ENCODE data around the gene LCMT1.

Gene LCMT1

DNA sequence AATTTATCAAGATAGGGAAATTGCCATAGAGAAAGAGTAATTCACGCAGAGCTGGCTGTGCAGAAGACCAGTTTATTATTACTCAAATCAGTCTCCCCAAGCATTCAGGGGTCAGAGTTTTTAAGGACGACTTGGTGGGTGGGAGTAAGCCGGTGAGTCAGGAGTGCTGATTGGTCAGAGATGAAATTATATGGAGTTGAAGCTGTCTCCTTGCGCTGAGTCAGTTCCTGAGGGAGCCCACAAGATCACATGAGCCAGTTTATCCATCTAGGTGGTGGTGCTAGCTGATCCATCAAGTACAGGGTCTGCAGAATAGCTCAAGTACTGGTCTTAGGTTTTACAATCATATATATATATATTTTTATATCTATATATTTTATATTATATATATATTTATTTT, 99.2 kb downstream of the LCMT1 start:
- TF ChIP-seq, protein P1, sequence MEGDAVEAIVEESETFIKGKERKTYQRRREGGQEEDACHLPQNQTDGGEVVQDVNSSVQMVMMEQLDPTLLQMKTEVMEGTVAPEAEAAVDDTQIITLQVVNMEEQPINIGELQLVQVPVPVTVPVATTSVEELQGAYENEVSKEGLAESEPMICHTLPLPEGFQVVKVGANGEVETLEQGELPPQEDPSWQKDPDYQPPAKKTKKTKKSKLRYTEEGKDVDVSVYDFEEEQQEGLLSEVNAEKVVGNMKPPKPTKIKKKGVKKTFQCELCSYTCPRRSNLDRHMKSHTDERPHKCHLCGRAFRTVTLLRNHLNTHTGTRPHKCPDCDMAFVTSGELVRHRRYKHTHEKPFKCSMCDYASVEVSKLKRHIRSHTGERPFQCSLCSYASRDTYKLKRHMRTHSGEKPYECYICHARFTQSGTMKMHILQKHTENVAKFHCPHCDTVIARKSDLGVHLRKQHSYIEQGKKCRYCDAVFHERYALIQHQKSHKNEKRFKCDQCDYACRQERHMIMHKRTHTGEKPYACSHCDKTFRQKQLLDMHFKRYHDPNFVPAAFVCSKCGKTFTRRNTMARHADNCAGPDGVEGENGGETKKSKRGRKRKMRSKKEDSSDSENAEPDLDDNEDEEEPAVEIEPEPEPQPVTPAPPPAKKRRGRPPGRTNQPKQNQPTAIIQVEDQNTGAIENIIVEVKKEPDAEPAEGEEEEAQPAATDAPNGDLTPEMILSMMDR (IDR thresholded peaks at IDR 0.05; ENCODE audit: control insufficient read depth, insufficient read depth, low read depth, low read length, missing control alignments): no peak
- H3K4me3 ChIP-seq (ENCODE audit: control insufficient read depth, low read depth, low read length): no peak overlapping the region
- DNase-seq (ENCODE audit: low read depth): peak; percentile 14

DNA sequence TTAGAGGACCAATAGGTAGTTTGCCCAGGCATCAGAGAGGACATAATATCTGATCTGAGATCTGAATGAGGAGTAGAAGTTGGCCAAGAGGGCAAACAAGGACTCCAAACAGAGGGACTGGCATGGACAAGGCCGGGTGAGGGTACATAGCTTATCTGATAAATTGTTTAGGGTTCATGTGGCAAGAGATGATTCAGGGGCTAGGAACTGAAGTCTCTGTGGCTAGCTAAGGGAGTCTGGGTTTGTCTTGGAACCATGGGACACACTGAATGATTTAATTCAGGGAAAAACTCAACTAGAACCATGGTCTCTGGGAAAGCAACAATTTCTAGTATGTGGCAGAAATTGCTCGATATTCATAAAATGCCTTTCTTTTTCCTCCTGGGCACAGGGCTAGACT, 101.1 kb downstream of the LCMT1 start:
- TF ChIP-seq, protein P1 (IDR thresholded peaks at IDR 0.05; ENCODE audit: control insufficient read depth, insufficient read depth, low read depth, low read length, missing control alignments): no peak
- DNase-seq (ENCODE audit: low read depth): no peak
- H3K4me3 ChIP-seq (ENCODE audit: control insufficient read depth, low read depth, low read length): no peak overlapping the region

DNA sequence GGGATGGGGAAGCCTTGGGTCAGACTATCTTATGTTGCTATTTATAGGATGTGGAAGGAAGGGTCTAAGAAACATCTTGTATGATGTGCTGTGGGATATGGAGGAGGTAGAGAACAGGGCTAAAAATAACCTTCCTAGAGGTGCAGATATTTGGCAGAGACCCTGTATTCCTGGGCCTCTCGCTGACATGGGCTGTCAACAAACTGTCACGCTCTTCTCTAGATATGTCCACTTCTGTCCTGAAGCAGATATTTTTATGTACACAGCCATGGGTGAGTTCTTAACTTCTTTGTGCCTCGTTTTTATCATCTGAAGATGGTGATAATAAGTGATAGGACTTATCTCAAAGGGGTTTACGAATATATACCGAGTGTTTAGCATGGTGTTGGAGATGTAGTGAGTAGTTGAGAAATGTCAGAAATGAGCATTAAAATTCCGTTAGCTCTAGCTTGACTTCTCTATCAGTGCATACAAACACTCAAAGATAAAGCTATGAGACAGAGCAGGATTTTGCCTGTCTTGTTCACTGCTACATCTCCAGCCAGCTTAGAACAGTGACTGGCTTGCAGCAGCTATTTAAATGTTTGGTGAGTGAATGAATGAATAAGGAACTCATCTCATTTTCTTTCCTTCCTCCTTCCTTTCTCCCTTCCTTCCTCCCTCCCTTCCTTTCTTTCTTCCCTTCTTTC, 102.3 kb downstream of the LCMT1 start:
- TF ChIP-seq, protein P1 (IDR thresholded peaks at IDR 0.05; ENCODE audit: control insufficient read depth, insufficient read depth, low read depth, low read length, missing control alignments): no peak
- DNase-seq (ENCODE audit: low read depth): no peak
- H3K4me3 ChIP-seq (ENCODE audit: control insufficient read depth, low read depth, low read length): no peak overlapping the region

DNA sequence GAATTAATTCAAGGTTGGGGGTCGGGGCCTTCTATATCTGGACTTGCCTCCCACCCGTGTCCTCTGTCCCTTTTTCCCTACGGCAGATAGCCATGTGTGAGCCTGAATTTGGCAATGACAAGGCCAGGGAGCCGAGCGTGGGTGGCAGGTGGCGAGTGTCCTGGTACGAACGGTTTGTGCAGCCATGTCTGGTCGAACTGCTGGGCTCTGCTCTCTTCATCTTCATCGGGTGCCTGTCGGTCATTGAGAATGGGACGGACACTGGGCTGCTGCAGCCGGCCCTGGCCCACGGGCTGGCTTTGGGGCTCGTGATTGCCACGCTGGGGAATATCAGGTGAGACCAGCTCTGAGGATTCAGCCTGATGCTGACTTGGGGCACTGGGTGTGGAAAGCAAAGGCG, 105.6 kb downstream of the LCMT1 start:
- H3K4me3 ChIP-seq (ENCODE audit: control insufficient read depth, low read depth, low read length): no peak overlapping the region
- TF ChIP-seq, protein P1 (IDR thresholded peaks at IDR 0.05; ENCODE audit: control insufficient read depth, insufficient read depth, low read depth, low read length, missing control alignments): no peak
- DNase-seq (ENCODE audit: low read depth): no peak

DNA sequence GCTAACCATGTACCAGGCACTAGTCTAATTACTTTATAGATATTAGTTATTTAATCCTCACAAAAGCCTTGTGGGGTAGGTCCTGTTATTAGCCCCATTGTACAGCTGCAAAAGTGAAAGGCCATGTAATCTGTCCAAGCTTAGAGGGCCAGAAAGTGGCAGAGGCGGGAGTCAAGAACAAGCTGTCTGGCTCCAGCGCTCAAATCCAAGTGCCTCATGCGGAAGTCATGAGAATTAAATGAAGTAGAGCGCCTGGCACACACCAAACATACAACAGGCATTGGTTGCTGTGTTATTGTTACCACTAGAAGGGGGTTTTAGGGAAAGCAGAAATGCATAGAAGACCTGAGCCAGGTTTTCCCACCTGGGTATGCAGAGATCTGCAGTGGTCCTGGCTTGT, 106.4 kb downstream of the LCMT1 start:
- no peak overlapping the region for H3K4me3 ChIP-seq (ENCODE audit: control insufficient read depth, low read depth, low read length)
- DNase-seq (ENCODE audit: low read depth): no peak
- TF ChIP-seq, protein P1 (IDR thresholded peaks at IDR 0.05; ENCODE audit: control insufficient read depth, insufficient read depth, low read depth, low read length, missing control alignments): no peak

DNA sequence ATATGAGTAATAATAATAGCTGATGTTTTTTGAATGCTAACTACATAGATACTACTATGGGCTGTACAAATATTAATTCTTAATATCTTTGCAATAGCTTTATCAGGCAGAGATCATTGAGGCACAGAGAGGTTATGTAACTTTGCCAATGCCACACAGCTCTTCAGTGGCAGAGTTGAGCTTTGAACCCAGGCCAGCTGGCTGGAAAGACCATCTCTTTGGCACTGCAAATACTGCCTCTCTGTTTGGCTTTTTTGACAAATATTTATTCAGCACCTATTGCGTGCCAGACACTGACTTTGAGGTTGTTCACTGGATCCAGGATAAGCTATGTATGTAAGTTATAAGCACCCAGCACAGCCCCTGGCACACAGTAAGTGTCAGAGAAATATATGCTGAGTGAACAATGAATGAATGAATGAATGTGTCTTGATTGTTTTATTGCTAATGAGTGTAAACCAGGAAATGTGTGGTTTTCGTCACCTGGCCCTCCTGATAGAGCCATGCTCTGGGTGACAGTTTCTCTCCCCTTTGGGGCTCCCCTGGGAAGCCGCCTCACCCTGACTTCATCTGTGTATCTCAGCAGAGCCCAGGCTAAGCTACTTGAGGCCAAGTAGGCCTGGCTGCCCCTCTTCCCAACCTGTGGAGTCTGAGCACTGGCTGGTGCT, 107.7 kb downstream of the LCMT1 start:
- TF ChIP-seq, protein P1 (IDR thresholded peaks at IDR 0.05; ENCODE audit: control insufficient read depth, insufficient read depth, low read depth, low read length, missing control alignments): no peak
- no peak for DNase-seq (ENCODE audit: low read depth)
- H3K4me3 ChIP-seq (ENCODE audit: control insufficient read depth, low read depth, low read length): no peak overlapping the region
